Fibroblast of lung (primary cell): Measurements from ENCODE around the gene MYL12B.
"Not testable (repeated sequence)": the region's sequence is repeated elsewhere in the genome, so short reads cannot be mapped to it uniquely, and the experiment has no call there.

ENCODE experiments used
- CTCF ChIP-seq, 2 donors: IDR thresholded peaks in 1 of 2; conservative IDR thresholded peaks in 1 of 2; 1 replicate in 1 of 2; 2 replicates in 1 of 2; pipeline ENCODE4 v1.5.1; 2011 to 2012; ENCODE audit warnings: low read length in 2 of 2, control low read depth in 1 of 2, inconsistent platforms in 1 of 2, low read depth in 1 of 2, mild to moderate bottlenecking in 1 of 2
- EZH2 ChIP-seq: IDR thresholded peaks from 2 replicates; pipeline ENCODE4 v1.5.1; 2012; ENCODE audit warnings: low read length, control low read depth, mild to moderate bottlenecking; ENCODE audit errors: missing control alignments

- TF ChIP-seq CTCF (conservative IDR thresholded peaks at IDR 0.05 in 1 of 2, IDR thresholded peaks at IDR 0.05 in 1 of 2; ENCODE audit: low read depth in 1 of 2, low read length in 2 of 2); EZH2: not testable (repeated sequence)
These were observed 41.1 kb upstream of the MYL12B start for GRCh38 chr18:3220868-3221267.
